Left ventricle myocardium inferior (tissue), 1 donor: ENCODE results near the gene SMYD4. TPM values are rescaled to one million over a fixed set of nuclear protein-coding genes. Genes with fewer than 3 reads are reported as not detected.
A peak's percentile ranks its signal among the peaks of the same experiment; 100 is the strongest.
"Not testable (repeated sequence)": the region's sequence is repeated elsewhere in the genome, so short reads cannot be mapped to it uniquely, and the experiment has no call there.

Experiments
- DNase-seq: peaks from one replicate; pipeline ENCODE4 v3.0.0-alpha.2; 2020
- H3K27ac ChIP-seq: fragments of 200-600 bp; replicated peaks from 2 replicates; pipeline ENCODE4 v1.8.0; 2021
- H3K27me3 ChIP-seq: fragments of 200-600 bp; 2 replicates; pipeline ENCODE4 v1.8.0; 2021; ENCODE audit warnings: low read depth
- H3K36me3 ChIP-seq: fragments of 200-600 bp; 2 replicates; pipeline ENCODE4 v1.8.0; 2021
- H3K4me1 ChIP-seq: fragments of 200-600 bp; 2 replicates; pipeline ENCODE4 v1.8.0; 2021
- H3K4me3 ChIP-seq: fragments of 200-600 bp; 2 replicates; pipeline ENCODE4 v1.8.0; 2021; ENCODE audit warnings: mild to moderate bottlenecking, moderate library complexity
- H3K9me3 ChIP-seq: fragments of 200-600 bp; replicated peaks from 2 replicates; pipeline ENCODE4 v1.8.0; 2021
- intact Hi-C: fragments of 100-400 bp; cut with micrococcal nuclease; formaldehyde crosslinking; loops from one replicate; pipeline ENCODE4 v1.11.0; 2022
- total RNA-seq: library from RNA; stranded (reverse); fragmentation: NEBNext Ultra II Directional; extraction: Animal tissue kit (Norgen Biotek cat#: 25700); gene quantifications from one replicate; pipeline ENCODE4 v1.2.1, GENCODE V29; 2021
- TF ChIP-seq, protein P1 (sequence below): fragments of 200-600 bp; IDR thresholded peaks from 2 replicates; pipeline ENCODE4 v1.8.0; 2021; ENCODE audit warnings: antibody characterized with exemption, mild to moderate bottlenecking, borderline replicate concordance
- donor health status: DM: no; HTN: yes; CAD: no; lungs with severe emphysema.

SMYD4 gene
- total RNA-seq, 1 donor from 2014 or later: 13.7 TPM

DNA sequence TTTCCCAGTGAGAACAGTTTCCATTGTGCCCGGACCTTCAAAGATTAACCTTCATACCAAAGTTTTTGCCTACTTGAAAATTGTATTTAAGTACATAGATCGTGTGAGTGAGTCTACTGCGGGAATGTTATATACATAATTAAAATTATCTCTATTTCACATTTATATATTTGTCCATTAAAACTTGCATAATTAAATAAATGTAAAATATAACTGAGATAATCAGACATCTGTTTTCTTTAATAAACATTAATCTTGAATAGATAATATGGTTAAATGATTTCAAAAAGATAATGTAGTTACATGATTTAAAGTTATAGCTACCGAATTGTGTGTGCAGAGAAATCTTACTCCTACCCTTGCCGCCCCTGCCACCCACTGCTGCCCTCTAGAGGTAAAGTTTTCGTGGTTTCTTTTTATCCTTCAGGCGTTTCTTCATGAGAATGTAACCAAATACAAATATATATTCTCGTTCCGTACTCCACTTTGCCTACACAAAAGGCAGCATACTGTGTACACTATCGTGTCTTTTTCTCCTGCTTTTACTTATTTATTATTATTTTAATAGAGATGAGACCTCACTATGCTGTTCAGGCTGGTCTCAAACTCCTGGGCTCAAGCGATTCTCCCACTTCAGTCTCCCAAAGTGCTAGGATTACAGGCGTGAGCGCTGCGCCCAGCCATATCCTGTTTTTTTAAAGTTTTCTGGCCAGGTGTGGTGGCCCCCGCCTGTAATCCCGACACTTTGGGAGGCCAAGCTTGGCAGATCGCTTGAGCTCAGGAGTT, 35.7 kb upstream of the SMYD4 start:
- no peak overlapping the region for H3K27ac ChIP-seq

DNA sequence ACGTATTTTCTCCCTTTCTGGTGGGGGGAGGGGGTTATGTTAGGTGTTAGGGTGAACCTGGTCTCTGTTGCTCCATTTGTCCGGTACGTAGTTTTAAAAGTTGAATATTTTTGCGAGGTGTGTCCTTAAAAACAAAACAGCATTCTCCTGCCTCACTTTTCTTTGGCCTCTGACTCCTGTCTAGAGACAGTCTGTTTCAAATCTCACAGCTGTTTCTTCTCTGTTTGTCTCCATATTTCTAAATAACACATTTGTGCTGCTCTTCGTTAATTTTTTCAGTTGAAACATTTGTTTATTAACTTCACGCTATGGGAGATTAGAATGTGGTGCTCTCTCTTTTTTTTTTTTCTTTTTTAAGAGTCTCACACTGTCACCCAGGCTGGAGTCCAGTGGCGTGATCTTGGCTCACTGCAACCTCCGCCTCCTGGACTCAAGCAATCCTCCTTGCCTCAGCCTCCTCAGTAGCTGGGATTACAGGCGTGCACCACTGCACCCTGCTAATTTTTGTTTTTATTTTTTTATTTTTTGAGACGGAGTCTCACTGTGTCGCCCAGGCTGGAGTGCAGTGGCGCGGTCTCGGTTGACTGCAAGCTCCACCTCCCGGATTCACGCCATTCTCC, 31.8 kb upstream of the SMYD4 start:
- Histone ChIP-seq H3K27me3 (no peaks in the 10 kb centered on the region), H3K36me3 (peaks cover 21% of the 10 kb centered on the region), H3K4me1 (no peaks in the 10 kb centered on the region), H3K9me3 (no peaks in the 10 kb centered on the region), H3K4me3 (no peak overlapping the region), H3K27ac (peak overlapping the region; percentile 54)
- DNase-seq: peak; percentile 28
- TF ChIP-seq, protein P1, sequence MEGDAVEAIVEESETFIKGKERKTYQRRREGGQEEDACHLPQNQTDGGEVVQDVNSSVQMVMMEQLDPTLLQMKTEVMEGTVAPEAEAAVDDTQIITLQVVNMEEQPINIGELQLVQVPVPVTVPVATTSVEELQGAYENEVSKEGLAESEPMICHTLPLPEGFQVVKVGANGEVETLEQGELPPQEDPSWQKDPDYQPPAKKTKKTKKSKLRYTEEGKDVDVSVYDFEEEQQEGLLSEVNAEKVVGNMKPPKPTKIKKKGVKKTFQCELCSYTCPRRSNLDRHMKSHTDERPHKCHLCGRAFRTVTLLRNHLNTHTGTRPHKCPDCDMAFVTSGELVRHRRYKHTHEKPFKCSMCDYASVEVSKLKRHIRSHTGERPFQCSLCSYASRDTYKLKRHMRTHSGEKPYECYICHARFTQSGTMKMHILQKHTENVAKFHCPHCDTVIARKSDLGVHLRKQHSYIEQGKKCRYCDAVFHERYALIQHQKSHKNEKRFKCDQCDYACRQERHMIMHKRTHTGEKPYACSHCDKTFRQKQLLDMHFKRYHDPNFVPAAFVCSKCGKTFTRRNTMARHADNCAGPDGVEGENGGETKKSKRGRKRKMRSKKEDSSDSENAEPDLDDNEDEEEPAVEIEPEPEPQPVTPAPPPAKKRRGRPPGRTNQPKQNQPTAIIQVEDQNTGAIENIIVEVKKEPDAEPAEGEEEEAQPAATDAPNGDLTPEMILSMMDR: no peak
- intact Hi-C loops: no loop called here

More for the DNA sequence above, 35.7 kb upstream of the SMYD4 start:
- H3K9me3 ChIP-seq: no peaks in the 10 kb centered on the region
- H3K27me3 ChIP-seq: no peaks in the 10 kb centered on the region
- H3K36me3 ChIP-seq: peaks cover 10% of the 10 kb centered on the region
- H3K4me1 ChIP-seq: no peaks in the 10 kb centered on the region
- no peak for DNase-seq
- TF ChIP-seq, protein P1: peak; percentile 71
- no peak overlapping the region for H3K4me3 ChIP-seq
- intact Hi-C loops: no loop called here

DNA sequence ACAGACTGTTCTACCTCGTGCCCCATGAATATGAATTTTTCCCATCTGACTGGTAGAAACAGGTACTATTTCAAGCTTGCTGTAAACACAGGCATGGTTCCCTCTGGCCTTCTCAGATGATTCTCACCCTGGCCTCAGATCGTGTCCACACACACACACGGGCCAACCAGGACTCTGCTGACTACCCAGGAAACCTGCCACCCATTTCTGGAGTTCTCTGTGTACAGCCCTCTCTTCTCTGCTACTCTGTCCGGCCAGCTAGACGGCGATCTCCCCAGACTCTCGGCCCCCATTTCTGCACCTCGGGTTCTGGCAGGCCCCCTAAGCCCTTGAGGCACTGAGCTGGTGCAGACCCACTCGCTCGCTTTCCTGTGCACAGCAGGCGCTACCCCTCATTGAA, 31.3 kb upstream of the SMYD4 start:
- peaks cover 21% of the 10 kb centered on the region for H3K36me3 ChIP-seq
- intact Hi-C loops: no loop called here
- no peaks in the 10 kb centered on the region for H3K27me3 ChIP-seq
- H3K4me1 ChIP-seq: no peaks in the 10 kb centered on the region
- H3K4me3 ChIP-seq: no peak overlapping the region
- no peak for DNase-seq
- TF ChIP-seq, protein P1: no peak
- no peaks in the 10 kb centered on the region for H3K9me3 ChIP-seq
- H3K27ac ChIP-seq: peak overlapping the region; percentile 54

DNA sequence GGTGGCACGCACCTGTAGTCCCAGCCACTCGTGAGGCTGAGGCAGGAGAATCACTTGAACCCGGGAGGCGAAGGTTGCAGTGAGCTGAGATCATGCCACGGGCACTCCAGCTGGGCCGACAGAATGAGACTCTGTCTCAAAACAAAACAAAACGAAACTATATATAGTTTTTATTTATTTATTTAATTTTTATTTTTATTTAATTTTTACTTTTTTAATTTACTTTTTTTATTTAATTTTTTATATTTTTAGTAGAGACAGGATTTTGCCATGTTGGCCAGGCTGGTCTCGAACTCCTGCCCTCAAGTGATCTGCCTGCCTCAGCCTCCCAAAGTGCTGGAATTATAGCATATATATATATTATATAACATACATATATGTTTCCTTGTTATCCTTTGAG, 26.8 kb upstream of the SMYD4 start:
- DNase-seq: not testable (repeated sequence)

DNA sequence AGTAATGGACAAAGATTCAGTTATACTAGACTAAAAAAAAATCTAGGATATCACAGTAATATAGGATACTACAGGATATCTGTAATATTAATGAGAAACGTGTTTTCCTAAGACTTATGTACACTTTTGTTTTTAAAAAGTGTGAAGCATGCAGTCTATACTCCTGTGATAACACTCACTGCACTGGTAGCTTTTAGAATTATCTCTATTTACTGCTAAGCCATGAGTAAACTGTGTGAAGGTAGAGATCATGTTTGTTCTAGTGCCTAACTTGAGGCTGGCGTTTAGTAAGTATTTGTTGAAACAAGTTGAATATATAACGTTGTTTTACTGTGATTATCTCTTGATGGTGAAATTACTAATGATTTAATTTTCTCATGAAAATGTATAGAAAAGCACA, 24.0 kb upstream of the SMYD4 start:
- intact Hi-C loops: no loop called here
- no peak overlapping the region for H3K27ac ChIP-seq
- TF ChIP-seq, protein P1: no peak
- no peak overlapping the region for H3K4me3 ChIP-seq
- peaks cover 54% of the 10 kb centered on the region for H3K36me3 ChIP-seq
- no peaks in the 10 kb centered on the region for H3K9me3 ChIP-seq
- H3K4me1 ChIP-seq: no peaks in the 10 kb centered on the region
- no peaks in the 10 kb centered on the region for H3K27me3 ChIP-seq
- no peak for DNase-seq

More for the DNA sequence above, 26.8 kb upstream of the SMYD4 start:
- peaks cover 54% of the 10 kb centered on the region for H3K36me3 ChIP-seq
- H3K27me3 ChIP-seq, H3K4me1 ChIP-seq, H3K9me3 ChIP-seq, intact Hi-C loops, H3K4me3 ChIP-seq, H3K27ac ChIP-seq: not testable (repeated sequence)

DNA sequence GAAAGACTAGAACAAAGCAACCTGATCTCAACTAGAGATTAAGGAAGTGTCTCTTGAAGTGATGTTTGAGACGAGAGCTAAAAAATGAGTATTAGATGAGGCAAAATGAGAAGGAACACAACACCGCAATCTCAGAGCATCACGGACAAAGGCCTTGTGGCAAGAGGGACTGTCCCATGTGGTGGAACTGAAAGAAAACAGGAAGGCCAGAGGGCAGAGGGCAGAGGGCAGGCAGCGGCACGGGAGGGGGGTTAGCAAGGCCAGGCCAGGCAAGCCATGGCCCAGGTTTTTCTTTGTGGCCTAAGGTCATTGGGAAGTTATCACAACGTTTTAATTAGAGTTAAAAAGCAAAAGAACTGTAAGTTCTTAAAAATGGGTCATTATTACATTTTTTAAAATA, 22.6 kb upstream of the SMYD4 start:
- Histone ChIP-seq H3K27ac (no peak overlapping the region), H3K9me3 (no peaks in the 10 kb centered on the region), H3K4me3 (no peak overlapping the region), H3K36me3 (peaks cover 48% of the 10 kb centered on the region), H3K4me1 (peaks cover 13% of the 10 kb centered on the region), H3K27me3 (no peaks in the 10 kb centered on the region)
- intact Hi-C loops: no loop called here
- TF ChIP-seq, protein P1: no peak
- no peak for DNase-seq
